Fibroblast of upper back skin (primary cell): ENCODE results near the gene GSTM5.
A peak's percentile ranks its signal among the peaks of the same experiment; 100 is the strongest.
"Not testable (repeated sequence)": the region's sequence is repeated elsewhere in the genome, so short reads cannot be mapped to it uniquely, and the experiment has no call there.

ENCODE experiments used
- DNase-seq: peaks from one replicate; pipeline ENCODE4 v3.0.0-alpha.2; 2013

The GSTM5 gene

GRCh38 chr1:109711593-109712320 is at the start of gene GSTM5:
Gene GSTM5, plus strand, starts transcription at chr1:109712251. Its CDS starts 62 bp downstream, at chr1:109712313.
- not testable (repeated sequence) for DNase-seq

- DNase-seq = no peak
Observed at GRCh38 chr1:109664671-109665070, 47.4 kb upstream of the GSTM5 start.

GRCh38 chr1:109667452-109668122 is 44.5 kb upstream of the GSTM5 start, which contains the start of gene GSTM2:
Gene GSTM2, plus strand, starts transcription at chr1:109668057. Its CDS starts 59 bp downstream, at chr1:109668116.
- DNase-seq = peak; percentile 86

- DNase-seq = no peak
Observed at GRCh38 chr1:109668123-109668775, 43.8 kb upstream of the GSTM5 start.

- DNase-seq = no peak
Observed at GRCh38 chr1:109669246-109669948, 42.7 kb upstream of the GSTM5 start.

- not testable (repeated sequence) for DNase-seq
Observed at GRCh38 chr1:109669949-109670302, 42.1 kb upstream of the GSTM5 start.

GRCh38 chr1:109671067-109671466 is 41.0 kb upstream of the GSTM5 start:
- no peak for DNase-seq

DNA sequence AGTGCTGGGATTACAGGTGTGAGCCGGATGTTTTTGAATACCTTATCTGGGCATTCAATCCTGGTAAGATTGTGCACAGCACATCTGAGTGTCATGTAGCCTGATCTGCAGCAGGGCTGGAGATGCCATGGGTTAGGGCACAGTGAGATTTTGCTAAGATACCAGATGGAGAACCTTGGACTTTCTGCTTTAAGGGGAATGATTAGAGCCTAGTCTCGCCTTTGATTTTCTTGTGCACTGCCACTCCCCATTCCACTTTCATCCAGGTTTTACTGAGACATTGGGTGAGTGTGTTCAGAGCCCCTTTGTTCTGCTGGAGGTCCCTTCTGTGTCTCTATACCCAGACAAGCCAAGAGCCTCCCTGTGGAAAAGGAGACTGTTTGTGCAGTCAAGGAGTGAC is 38.2 kb upstream of the GSTM5 start:
- not testable (repeated sequence) for DNase-seq

GRCh38 chr1:109676683-109677381 is 35.2 kb upstream of the GSTM5 start:
- not testable (repeated sequence) for DNase-seq

GRCh38 chr1:109677459-109677858 is 34.6 kb upstream of the GSTM5 start:
- DNase-seq = no peak

- DNase-seq = not testable (repeated sequence)
Observed at GRCh38 chr1:109678637-109679036, 33.4 kb upstream of the GSTM5 start.

DNA sequence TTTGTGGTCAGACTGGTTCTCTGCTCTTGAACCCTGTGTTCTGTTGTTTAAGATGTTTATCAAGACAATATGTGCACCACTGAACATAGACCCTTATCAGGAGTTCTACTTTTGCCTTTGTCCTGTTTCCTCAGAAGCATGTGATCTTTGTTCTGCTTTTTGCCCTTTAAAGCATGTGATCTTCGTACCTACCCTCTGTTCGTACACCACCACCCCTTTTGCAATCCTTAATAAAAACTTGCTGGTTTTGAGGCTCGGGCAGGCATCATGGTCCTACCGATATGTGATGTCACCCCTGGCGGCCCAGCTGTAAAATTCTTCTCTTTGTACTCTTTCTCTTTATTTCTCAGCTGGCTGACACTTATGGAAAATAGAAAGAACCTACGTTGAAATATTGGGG is 27.3 kb upstream of the GSTM5 start:
- DNase-seq = not testable (repeated sequence)

GRCh38 chr1:109685399-109685798 is 26.7 kb upstream of the GSTM5 start:
- DNase-seq = not testable (repeated sequence)

GRCh38 chr1:109685890-109686289 is 26.2 kb upstream of the GSTM5 start:
- not testable (repeated sequence) for DNase-seq

DNA sequence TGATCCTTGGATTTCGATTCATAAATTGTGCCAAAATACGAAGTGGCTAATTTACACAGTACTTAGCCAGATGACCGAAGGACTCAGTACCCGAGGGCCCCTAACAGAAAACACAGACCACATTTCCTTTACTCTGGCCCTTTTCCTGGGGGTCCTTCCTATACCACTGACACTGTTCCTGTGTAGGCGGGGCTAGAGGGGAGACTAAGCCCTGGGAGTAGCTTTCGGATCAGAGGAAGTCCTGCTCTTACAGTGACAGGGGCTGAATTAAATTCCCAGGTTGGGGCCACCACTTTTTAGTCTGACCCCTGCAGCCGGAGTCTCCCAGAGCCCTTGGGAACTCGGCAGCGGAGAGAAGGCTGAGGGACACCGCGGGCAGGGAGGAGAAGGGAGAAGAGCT is 24.9 kb upstream of the GSTM5 start:
- not testable (repeated sequence) for DNase-seq

DNA sequence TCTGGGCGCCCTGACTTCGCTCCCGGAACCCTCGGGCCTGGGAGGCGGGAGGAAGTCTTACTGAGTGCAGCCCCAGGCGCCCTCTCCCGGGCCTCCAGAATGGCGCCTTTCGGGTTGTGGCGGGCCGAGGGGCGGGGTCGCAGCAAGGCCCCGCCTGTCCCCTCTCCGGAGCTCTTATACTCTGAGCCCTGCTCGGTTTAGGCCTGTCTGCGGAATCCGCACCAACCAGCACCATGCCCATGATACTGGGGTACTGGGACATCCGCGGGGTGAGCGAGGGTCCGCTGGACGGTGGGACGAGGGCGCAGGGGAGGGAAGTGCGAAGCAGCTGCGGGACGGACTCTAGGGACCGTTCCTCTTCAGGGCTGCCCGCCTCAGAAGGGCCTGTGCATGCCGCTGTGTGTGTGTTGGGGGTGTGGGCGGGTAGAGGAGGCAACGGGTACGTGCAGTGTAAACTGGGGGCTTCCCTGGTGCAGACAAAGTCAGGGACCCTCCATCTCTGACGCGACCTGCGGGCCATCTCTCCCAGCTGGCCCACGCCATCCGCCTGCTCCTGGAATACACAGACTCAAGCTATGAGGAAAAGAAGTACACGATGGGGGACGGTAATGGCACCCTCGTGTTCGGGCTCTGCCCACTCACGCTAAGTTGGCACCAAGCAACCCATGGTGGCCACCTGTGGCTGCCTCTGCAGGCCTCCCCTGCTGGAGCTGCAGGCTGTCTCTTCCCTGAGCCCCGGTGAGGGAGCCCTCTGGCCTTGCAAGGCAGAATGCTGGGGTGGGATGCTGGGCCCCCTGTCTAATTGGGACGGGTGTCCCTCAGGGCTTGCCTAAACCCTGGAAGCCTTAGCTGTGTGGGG is 24.2 kb upstream of the GSTM5 start, which contains the start of gene GSTM1:
Gene GSTM1 (plus strand): TSS at position 177 of the 859 bp plus-strand sequence. CDS start 57 bp downstream, at position 234.
- peak; percentile 75 for DNase-seq

GRCh38 chr1:109689844-109690405 is 22.1 kb upstream of the GSTM5 start:
- DNase-seq = no peak

- DNase-seq = no peak
Observed at GRCh38 chr1:109691759-109692158, 20.3 kb upstream of the GSTM5 start.

DNA sequence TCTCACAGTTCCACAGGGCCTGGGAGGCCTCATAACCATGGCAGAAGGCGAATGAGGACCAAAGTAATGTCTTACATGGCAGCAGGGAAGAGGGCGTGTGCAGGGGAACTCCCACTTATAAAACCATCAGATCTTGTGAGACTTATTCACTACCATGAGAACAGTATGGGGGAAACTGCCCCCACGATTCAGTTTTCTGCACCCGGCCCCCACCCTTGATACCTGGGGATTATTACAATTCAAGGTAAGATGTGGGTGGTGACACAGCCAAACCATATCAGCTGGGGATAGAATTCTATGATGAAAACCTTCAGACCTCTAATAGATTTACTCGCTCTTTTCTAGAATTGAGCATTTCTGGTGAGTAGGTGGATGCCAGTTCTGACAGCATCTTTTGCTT is 17.7 kb upstream of the GSTM5 start:
- DNase-seq = not testable (repeated sequence)

- not testable (repeated sequence) for DNase-seq
Observed at GRCh38 chr1:109695138-109695537, 16.9 kb upstream of the GSTM5 start.

- no peak for DNase-seq
Observed at GRCh38 chr1:109697066-109697465, 15.0 kb upstream of the GSTM5 start.
